Lower lobe of right lung (tissue), 2 donors: ENCODE data around the gene REV1. TPM values are rescaled to one million over a fixed set of nuclear protein-coding genes. Genes with fewer than 3 reads are reported as not detected.

ENCODE experiments used
- ATAC-seq, 2 donors: fragments of 200-7000 bp; cut with Tn5 transposase; one replicate each; pipeline ENCODE4 v1.9.1; 2020 to 2022; ENCODE audit warnings: mild to moderate bottlenecking in 2 of 2, moderate library complexity in 2 of 2
- DNase-seq: peaks from one replicate; pipeline ENCODE4 v3.0.0-alpha.2; 2020
- H3K27ac ChIP-seq: fragments of 200-600 bp; one replicate; pipeline ENCODE4 v1.8.0; 2022
- H3K27me3 ChIP-seq: fragments of 200-600 bp; one replicate; pipeline ENCODE4 v1.8.0; 2022; ENCODE audit warnings: low read depth
- H3K36me3 ChIP-seq: fragments of 200-600 bp; one replicate; pipeline ENCODE4 v1.8.0; 2022; ENCODE audit warnings: mild to moderate bottlenecking
- H3K4me1 ChIP-seq: fragments of 200-600 bp; one replicate; pipeline ENCODE4 v1.8.0; 2022
- H3K4me3 ChIP-seq: fragments of 200-600 bp; one replicate; pipeline ENCODE4 v1.8.0; 2022; ENCODE audit warnings: mild to moderate bottlenecking
- H3K9me3 ChIP-seq: fragments of 200-600 bp; one replicate; pipeline ENCODE4 v1.8.0; 2022
- intact Hi-C: fragments of 100-400 bp; cut with DNase I; formaldehyde crosslinking; loops from one replicate; pipeline ENCODE4 v1.11.0; 2022
- total RNA-seq: library from RNA; stranded (reverse); fragmentation: NEBNext Ultra II Directional; extraction: Animal tissue kit (Norgen Biotek cat#: 25700); gene quantifications from one replicate; pipeline ENCODE4 v1.2.1, GENCODE V29; 2021
- TF ChIP-seq, protein P1 (sequence below): fragments of 200-600 bp; IDR thresholded peaks from one replicate; pipeline ENCODE4 v1.8.0; 2022; ENCODE audit warnings: antibody characterized with exemption, mild to moderate bottlenecking
- donor health status: DM: no; HTN: yes; CAD: no; lungs with severe emphysema.

The REV1 gene
- total RNA-seq, 1 donor from 2014 or later: 50.7 TPM

DNA sequence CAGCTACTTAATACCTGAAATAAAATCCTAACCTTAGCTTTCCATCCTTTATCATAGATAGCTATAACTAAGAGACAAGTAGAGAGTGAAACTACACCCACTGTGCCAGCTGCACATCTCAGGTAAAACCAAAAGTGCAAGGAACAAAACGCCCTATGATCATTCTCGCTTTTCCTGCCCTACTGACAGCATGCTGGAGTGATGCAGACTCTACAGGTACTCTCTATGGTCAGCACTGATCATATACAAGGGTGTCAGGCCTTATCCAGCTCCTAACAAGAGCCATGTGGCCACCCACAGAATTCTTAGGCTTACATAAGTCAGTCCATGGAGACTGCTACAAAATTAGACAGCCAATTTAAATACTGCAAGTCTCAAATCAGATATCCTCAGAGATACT is 45.6 kb downstream of the REV1 start:
- TF ChIP-seq, protein P1, sequence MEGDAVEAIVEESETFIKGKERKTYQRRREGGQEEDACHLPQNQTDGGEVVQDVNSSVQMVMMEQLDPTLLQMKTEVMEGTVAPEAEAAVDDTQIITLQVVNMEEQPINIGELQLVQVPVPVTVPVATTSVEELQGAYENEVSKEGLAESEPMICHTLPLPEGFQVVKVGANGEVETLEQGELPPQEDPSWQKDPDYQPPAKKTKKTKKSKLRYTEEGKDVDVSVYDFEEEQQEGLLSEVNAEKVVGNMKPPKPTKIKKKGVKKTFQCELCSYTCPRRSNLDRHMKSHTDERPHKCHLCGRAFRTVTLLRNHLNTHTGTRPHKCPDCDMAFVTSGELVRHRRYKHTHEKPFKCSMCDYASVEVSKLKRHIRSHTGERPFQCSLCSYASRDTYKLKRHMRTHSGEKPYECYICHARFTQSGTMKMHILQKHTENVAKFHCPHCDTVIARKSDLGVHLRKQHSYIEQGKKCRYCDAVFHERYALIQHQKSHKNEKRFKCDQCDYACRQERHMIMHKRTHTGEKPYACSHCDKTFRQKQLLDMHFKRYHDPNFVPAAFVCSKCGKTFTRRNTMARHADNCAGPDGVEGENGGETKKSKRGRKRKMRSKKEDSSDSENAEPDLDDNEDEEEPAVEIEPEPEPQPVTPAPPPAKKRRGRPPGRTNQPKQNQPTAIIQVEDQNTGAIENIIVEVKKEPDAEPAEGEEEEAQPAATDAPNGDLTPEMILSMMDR: no peak
- no peak for DNase-seq
- Histone ChIP-seq H3K27me3 (no peaks in the 10 kb centered on the region), H3K36me3 (peaks cover 61% of the 10 kb centered on the region), H3K4me1 (no peaks in the 10 kb centered on the region), H3K27ac (no peak overlapping the region), H3K4me3 (no peak overlapping the region), H3K9me3 (no peaks in the 10 kb centered on the region)
- intact Hi-C loops: no loop called here
- no peak for ATAC-seq

DNA sequence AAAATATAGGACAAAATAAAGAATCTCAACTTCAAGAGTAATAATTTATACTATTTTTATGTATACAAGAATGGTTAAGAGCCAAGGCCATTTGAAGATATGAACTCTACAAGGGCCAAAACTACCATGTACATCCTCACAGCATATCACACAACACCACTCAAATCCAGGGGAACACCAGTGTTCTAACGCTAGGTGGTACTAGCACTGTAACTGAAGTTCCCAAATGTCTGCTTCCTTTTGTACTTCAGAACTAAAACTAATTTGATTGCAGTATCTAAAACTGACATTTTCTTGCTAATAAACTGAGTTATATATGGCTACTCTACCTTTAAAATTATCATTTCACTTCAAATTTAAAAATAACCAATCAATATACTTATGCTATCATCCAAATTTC is 47.0 kb downstream of the REV1 start:
- ATAC-seq (no peak), DNase-seq (no peak)
- TF ChIP-seq, protein P1: peak; percentile 33
- no peak overlapping the region for H3K4me3 ChIP-seq
- H3K27me3 ChIP-seq: no peaks in the 10 kb centered on the region
- intact Hi-C loops: no loop called here
- H3K36me3 ChIP-seq: peaks cover 61% of the 10 kb centered on the region
- H3K9me3 ChIP-seq: no peaks in the 10 kb centered on the region
- H3K27ac ChIP-seq: no peak overlapping the region
- no peaks in the 10 kb centered on the region for H3K4me1 ChIP-seq

DNA sequence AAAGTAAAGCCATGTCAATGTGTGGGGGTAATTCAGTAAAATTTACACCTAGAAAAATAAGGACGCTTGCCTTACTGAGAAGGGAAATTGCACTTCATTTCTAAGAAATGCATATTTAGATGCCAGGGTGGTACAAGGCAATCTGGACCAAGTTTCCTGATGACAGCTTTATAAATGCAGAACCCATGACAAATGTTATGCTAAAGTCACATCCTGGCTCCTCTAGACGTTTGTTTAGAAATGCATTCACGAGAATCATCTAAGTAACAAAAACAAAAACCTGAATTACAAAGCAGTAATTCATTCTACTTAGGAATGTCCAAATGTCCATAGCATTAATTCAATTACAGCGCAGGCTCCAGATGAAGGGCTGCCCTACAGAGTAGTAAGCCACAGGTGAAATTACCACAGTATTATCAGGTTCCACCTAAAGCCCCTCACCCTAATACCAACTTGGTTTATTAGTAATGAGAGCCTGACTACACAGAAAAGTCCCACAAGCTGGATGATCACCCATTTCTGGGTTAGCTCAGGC is 49.8 kb downstream of the REV1 start:
- no peak for ATAC-seq
- intact Hi-C loops: no loop called here
- no peaks in the 10 kb centered on the region for H3K9me3 ChIP-seq
- no peak overlapping the region for H3K27ac ChIP-seq
- no peaks in the 10 kb centered on the region for H3K4me1 ChIP-seq
- H3K36me3 ChIP-seq: peaks cover 54% of the 10 kb centered on the region
- DNase-seq: no peak
- no peaks in the 10 kb centered on the region for H3K27me3 ChIP-seq
- TF ChIP-seq, protein P1: no peak
- no peak overlapping the region for H3K4me3 ChIP-seq

DNA sequence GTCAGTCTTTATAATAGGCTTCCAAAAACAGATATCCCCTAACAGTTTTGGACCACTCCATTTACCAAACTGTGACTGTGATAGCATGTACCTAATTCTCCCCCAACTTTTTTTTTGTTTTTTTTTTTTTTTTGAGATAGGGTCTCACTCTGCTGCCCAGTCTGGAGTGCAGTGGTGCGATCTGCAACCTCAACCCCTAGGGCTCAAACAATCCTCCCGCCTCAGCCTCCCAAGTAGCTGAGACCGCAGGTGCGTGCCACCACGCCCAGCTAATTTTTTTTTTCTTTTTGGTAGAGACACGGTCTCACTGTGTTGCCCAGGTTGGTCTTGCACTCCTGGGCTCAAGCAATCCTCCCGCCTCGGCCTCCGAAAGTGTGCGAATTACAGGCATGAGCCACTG is 52.9 kb downstream of the REV1 start:
- Histone ChIP-seq H3K4me3 (no peak overlapping the region), H3K27me3 (no peaks in the 10 kb centered on the region), H3K27ac (no peak overlapping the region), H3K36me3 (peaks cover 57% of the 10 kb centered on the region), H3K4me1 (no peaks in the 10 kb centered on the region), H3K9me3 (no peaks in the 10 kb centered on the region)
- TF ChIP-seq, protein P1: no peak
- ATAC-seq (no peak), DNase-seq (no peak)
- intact Hi-C loops: no loop called here

DNA sequence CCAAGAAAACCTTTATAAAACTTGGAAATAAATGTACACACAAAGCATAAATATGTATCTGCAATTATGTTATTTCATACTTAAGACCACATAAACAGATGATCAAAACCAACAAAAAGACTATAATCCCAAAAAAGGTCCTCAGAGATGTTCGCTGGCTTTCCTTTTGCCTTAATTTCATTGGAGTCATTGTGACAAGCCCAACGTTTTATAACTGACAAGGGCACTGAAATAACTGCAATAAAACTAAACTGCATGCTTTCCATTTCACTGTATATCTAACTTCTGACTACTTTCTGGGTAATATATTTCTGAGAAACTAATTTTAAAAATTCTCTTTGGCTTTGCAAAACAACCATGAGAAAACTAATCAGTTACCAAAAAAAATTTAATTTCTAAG is 56.5 kb downstream of the REV1 start:
- Histone ChIP-seq H3K27me3 (no peaks in the 10 kb centered on the region), H3K36me3 (peaks cover 62% of the 10 kb centered on the region), H3K9me3 (no peaks in the 10 kb centered on the region), H3K4me1 (peaks cover 7% of the 10 kb centered on the region), H3K27ac (no peak overlapping the region), H3K4me3 (no peak overlapping the region)
- TF ChIP-seq, protein P1: no peak
- DNase-seq (no peak), ATAC-seq (no peak)
- intact Hi-C loops: no loop called here
